ENCODE measurements around the gene FBXL16. TPM values are rescaled to one million over a fixed set of nuclear protein-coding genes. Genes with fewer than 3 reads are reported as not detected.

FBXL16 gene
- polyA plus RNA-seq, 1 of the 3 experiments (the other 2 are of a cell fraction) = 19.8 TPM

DNA sequence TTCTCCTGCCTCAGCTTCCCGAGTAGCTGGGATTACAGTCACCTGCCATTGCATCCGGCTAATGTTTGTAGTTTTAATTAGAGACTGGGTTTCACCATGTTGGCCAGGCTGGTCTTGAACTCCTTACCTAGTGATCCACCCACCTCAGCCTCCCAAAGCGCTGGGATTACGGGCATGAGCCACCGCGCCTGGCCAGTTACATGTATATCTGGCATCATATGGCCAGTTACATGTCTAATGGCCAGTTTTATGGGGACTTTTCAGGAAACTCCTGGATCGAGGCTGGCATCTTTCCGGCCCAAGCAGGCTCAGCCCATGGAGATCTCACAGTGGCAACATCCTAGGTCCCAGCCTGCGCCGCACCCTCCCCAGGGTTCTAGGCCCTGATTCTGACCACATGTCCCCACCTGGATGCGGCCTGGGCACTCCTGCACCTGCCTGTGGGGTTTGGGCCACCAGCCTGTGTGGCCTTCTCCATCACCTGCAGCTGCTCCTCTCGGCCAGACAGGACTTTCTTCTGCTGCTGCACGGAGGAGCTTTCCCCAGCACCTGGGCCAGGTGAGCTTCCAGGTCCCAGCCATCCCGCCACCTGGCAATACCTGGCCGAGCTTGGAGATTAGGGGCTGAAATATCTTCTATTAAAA is 36.5 kb upstream of the FBXL16 start:
- Histone ChIP-seq H3K9me2 (no peaks in the 10 kb centered on the region), H3K9me3 (no peaks in the 10 kb centered on the region), H3K27me3 (ENCODE audit: insufficient read depth) (no peaks in the 10 kb centered on the region), H4K20me1 (ENCODE audit: insufficient read depth) (no peaks in the 10 kb centered on the region), H3K79me2 (ENCODE audit: insufficient read depth) (peaks cover 14% of the 10 kb centered on the region), H3K9ac (no peak overlapping the region), H3K4me3 (ENCODE audit: low read depth in 2 of 2, low read length in 1 of 2) (no peak overlapping the region), H3K27ac (ENCODE audit: low read depth in 2 of 2, low read length in 1 of 2) (no peak overlapping the region), H3K4me1 (ENCODE audit: control insufficient read depth in 1 of 2, insufficient read depth in 2 of 2, low read depth in 1 of 2, low read length in 1 of 2) (peaks cover 0 to 10% of the 10 kb centered on the region in 2 experiments; a peak in 1 of 4 replicates), H3K4me2 (no peak overlapping the region), H2AFZ (ENCODE audit: low read depth) (no peak overlapping the region), H3K36me3 (replicated peaks in 1 of 2; ENCODE audit: control insufficient read depth in 1 of 2, insufficient read depth in 2 of 2, low read length in 1 of 2) (peaks cover 0 to 8% of the 10 kb centered on the region in 2 experiments), H3F3A (replicated peaks; ENCODE audit: insufficient read depth) (no peaks in the 10 kb centered on the region)
- no peak for DNase-seq
- 97% methylated on average over 10 of the region's 15 CpGs for WGBS (ENCODE audit: low lambda C conversion rate)
- TF ChIP-seq, protein P1, sequence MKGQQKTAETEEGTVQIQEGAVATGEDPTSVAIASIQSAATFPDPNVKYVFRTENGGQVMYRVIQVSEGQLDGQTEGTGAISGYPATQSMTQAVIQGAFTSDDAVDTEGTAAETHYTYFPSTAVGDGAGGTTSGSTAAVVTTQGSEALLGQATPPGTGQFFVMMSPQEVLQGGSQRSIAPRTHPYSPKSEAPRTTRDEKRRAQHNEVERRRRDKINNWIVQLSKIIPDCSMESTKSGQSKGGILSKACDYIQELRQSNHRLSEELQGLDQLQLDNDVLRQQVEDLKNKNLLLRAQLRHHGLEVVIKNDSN (IDR thresholded peaks at IDR 0.05; ENCODE audit: borderline replicate concordance, low read depth) = no peak
- TF ChIP-seq ELF1 (IDR thresholded peaks at IDR 0.05) (no peak), CTCF (IDR thresholded peaks at IDR 0.05) (no peak), MXI1 (IDR thresholded peaks at IDR 0.05; ENCODE audit: low read depth, low read length) (no peak), EP300 (IDR thresholded peaks at IDR 0.05; ENCODE audit: borderline replicate concordance in 1 of 2, low read depth in 1 of 2, low read length in 1 of 2) (no peak)
- ChIA-PET POLR2A (interaction anchor here (1.1 kb wide), 1 partner anchor 43 kb away, joined by 3 read pairs; no protein-coding TSS in a partner anchor), CTCF (interaction anchor here (0.9 to 4.5 kb wide), 12 partner anchors 11 to 356 kb away, joined by 3 to 41 read pairs (median 14); partner anchors contain the start of genes ANTKMT, CCDC78 and METRN)

DNA sequence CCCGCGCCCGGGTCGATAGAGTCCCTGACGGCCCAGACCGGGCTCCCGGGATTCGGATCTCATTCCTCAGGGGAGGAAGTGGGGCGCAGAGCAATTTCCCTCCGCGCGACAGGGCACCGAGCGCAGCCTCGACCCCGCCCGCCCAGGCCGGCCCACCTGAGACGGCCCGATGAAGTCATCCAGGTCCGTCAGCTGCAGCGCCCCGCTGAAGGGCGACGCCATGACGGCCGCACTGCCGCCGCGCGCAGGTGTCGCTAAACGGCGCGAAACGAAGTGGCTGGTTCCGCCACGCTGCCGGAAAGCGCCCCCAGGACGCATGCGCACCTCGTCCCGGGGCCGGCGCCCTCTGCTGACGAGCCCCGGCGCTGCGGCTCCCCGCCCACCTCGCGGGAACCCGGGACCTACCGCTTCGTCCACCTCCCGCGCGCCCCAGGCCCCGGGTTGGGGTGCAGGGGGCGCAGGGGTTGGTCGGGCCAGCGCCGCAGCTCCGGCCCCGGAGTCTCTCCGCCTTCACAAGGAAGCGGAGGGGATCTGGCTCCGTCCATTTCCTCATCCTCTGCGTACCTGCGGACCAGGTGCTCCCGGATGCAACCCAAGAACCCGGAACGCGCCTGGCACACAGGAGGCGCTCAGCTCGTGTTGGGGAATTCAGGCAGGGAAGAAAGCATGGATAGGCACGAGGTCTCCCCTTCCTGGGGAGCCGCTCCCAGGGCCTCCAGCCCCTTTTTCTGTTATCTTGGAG is 35.3 kb upstream of the FBXL16 start, which contains the start of gene CIAO3:
CIAO3 (minus strand) TSS at position 234 of the 742 bp plus-strand sequence; CDS start at position 222, 12 bp downstream.
- Histone ChIP-seq H3K9ac (peak within 1 kb of the TSS; percentile 78), H3K4me3 (ENCODE audit: low read depth in 2 of 2, low read length in 1 of 2) (peak within 1 kb of the TSS; percentile 85 to 87), H3K79me2 (ENCODE audit: insufficient read depth) (peaks cover 14% of the 10 kb centered on the region), H3K9me3 (no peaks in the 10 kb centered on the region), H2AFZ (ENCODE audit: low read depth) (peak within 1 kb of the TSS; percentile 91), H3K9me2 (no peaks in the 10 kb centered on the region), H3K27me3 (ENCODE audit: insufficient read depth) (no peaks in the 10 kb centered on the region), H3K27ac (ENCODE audit: low read depth in 2 of 2, low read length in 1 of 2) (peak within 1 kb of the TSS in 1 of 2 experiments; percentile 24; a peak in 1 of 4 replicates), H3K36me3 (replicated peaks in 1 of 2; ENCODE audit: control insufficient read depth in 1 of 2, insufficient read depth in 2 of 2, low read length in 1 of 2) (peaks cover 0 to 16% of the 10 kb centered on the region in 2 experiments), H4K20me1 (ENCODE audit: insufficient read depth) (no peaks in the 10 kb centered on the region), H3F3A (replicated peaks; ENCODE audit: insufficient read depth) (no peaks in the 10 kb centered on the region), H3K4me2 (peak within 1 kb of the TSS; percentile 98), H3K4me1 (ENCODE audit: control insufficient read depth in 1 of 2, insufficient read depth in 2 of 2, low read depth in 1 of 2, low read length in 1 of 2) (peaks cover 0 to 10% of the 10 kb centered on the region in 2 experiments; a peak in 1 of 4 replicates)
- CTCF ChIA-PET = interaction anchor here (0.6 to 4.5 kb wide), 23 partner anchors 8 to 357 kb away, joined by 3 to 41 read pairs (median 6); partner anchors contain the start of genes ANTKMT, CCDC78 and METRN
- POLR2A ChIA-PET = interaction anchor here (0.9 to 1.1 kb wide), 3 partner anchors 25 to 47 kb away, joined by 3 read pairs; partner anchors contain the start of genes CHTF18 and RPUSD1
- DNase-seq = peak; percentile 99
- 5% methylated on average over 29 of the region's 79 CpGs for WGBS (ENCODE audit: low lambda C conversion rate)
- TF ChIP-seq NRF1 (IDR thresholded peaks at IDR 0.05; ENCODE audit: low read depth, low read length) = peak; percentile 91
- TF ChIP-seq GATA2 (CRISPR knock-in tag; IDR thresholded peaks at IDR 0.05) = no peak
- TF ChIP-seq, protein P1 (IDR thresholded peaks at IDR 0.05; ENCODE audit: borderline replicate concordance, low read depth) = no peak
- TF ChIP-seq CTCF (IDR thresholded peaks at IDR 0.05) = peak; percentile 74
- TF ChIP-seq MXI1 (IDR thresholded peaks at IDR 0.05; ENCODE audit: low read depth, low read length) = peak; percentile 77
- TF ChIP-seq MAX (IDR thresholded peaks at IDR 0.05; ENCODE audit: low read depth) = peak; percentile 71
- peak; percentile 96 for TF ChIP-seq YY1 (IDR thresholded peaks at IDR 0.05; ENCODE audit: low read depth)
- TF ChIP-seq FOXJ3 (CRISPR knock-in tag; IDR thresholded peaks at IDR 0.05) = no peak
- TF ChIP-seq FOXM1 (IDR thresholded peaks at IDR 0.05; ENCODE audit: low read depth) = peak; percentile 13; the same call in 1 of the 2 replicates
- TF ChIP-seq, protein P2, sequence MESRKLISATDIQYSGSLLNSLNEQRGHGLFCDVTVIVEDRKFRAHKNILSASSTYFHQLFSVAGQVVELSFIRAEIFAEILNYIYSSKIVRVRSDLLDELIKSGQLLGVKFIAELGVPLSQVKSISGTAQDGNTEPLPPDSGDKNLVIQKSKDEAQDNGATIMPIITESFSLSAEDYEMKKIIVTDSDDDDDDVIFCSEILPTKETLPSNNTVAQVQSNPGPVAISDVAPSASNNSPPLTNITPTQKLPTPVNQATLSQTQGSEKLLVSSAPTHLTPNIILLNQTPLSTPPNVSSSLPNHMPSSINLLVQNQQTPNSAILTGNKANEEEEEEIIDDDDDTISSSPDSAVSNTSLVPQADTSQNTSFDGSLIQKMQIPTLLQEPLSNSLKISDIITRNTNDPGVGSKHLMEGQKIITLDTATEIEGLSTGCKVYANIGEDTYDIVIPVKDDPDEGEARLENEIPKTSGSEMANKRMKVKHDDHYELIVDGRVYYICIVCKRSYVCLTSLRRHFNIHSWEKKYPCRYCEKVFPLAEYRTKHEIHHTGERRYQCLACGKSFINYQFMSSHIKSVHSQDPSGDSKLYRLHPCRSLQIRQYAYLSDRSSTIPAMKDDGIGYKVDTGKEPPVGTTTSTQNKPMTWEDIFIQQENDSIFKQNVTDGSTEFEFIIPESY (IDR thresholded peaks at IDR 0.05; ENCODE audit: borderline replicate concordance, low read depth) = peak; percentile 87
- TF ChIP-seq, protein P3, sequence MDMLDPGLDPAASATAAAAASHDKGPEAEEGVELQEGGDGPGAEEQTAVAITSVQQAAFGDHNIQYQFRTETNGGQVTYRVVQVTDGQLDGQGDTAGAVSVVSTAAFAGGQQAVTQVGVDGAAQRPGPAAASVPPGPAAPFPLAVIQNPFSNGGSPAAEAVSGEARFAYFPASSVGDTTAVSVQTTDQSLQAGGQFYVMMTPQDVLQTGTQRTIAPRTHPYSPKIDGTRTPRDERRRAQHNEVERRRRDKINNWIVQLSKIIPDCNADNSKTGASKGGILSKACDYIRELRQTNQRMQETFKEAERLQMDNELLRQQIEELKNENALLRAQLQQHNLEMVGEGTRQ (IDR thresholded peaks at IDR 0.05; ENCODE audit: borderline replicate concordance, low read depth, low read length) = no peak
